Uterus (tissue), 4 donors: ENCODE results near the gene FBXW8. TPM values are rescaled to one million over a fixed set of nuclear protein-coding genes. Genes with fewer than 3 reads are reported as not detected.

Source experiments
- DNase-seq, 2 donors: peaks; one replicate each; pipeline ENCODE4 v3.0.0-alpha.2; 2019 to 2020
- H3K27ac ChIP-seq, 2 donors: fragments of 200-600 bp; sonication (generic); 1 replicate in 1 of 2; 2 replicates in 1 of 2; pipeline ENCODE4 v1.5.1; 2016 to 2018
- H3K27me3 ChIP-seq, 2 donors: fragments of 200-600 bp; sonication (generic); one replicate each; pipeline ENCODE4 v1.5.1; 2018 to 2019; ENCODE audit warnings: control low read depth in 1 of 2
- H3K36me3 ChIP-seq, 2 donors: fragments of 200-600 bp; sonication (generic); one replicate each; pipeline ENCODE4 v1.5.1; 2019; ENCODE audit warnings: control low read depth in 1 of 2
- H3K4me1 ChIP-seq, 2 donors: fragments of 200-600 bp; sonication (generic); one replicate each; pipeline ENCODE4 v1.5.1; 2018 to 2019; ENCODE audit warnings: control low read depth in 1 of 2
- H3K4me3 ChIP-seq, 2 donors: fragments of 200-600 bp; sonication (generic); 1 replicate in 1 of 2; 2 replicates in 1 of 2; pipeline ENCODE4 v1.5.1; 2018 to 2019; ENCODE audit warnings: mild to moderate bottlenecking in 1 of 2
- H3K9me3 ChIP-seq, 2 donors: fragments of 200-600 bp; sonication (generic); one replicate each; pipeline ENCODE4 v1.5.1; 2019; ENCODE audit warnings: control low read depth in 1 of 2
- POLR2A ChIP-seq, 2 donors: fragments of 450-650 bp; IDR thresholded peaks; one replicate each; pipeline ENCODE4 v1.6.1; 2016; ENCODE audit warnings: antibody characterized with exemption in 2 of 2, mild to moderate bottlenecking in 1 of 2, moderate library complexity in 1 of 2
- intact Hi-C: fragments of 100-400 bp; cut with DNase I; formaldehyde crosslinking; loops from one replicate; pipeline ENCODE4 v1.15.1; 2023; ENCODE audit warnings: low total_unique reads
- total RNA-seq, 4 donors: library from RNA; depleted of rRNA in 3 of 4; stranded (reverse); fragments of >200 nt in 3 of 4; gene quantifications; one replicate each; pipeline versions ENCODE4 v1.1.0 to v1.2.4, GENCODE V29; 2014 to 2023
- TF ChIP-seq, protein P1 (sequence below), 4 experiments: fragments of 200-600 bp in 2 of 4; fragments of 450-650 bp in 2 of 4; sonication (generic) in 2 of 4; IDR thresholded peaks; one replicate each; pipeline ENCODE4 v1.5.1; 2016 to 2019; ENCODE audit warnings: antibody characterized with exemption in 4 of 4, mild to moderate bottlenecking in 2 of 4, moderate library complexity in 1 of 4
- donor health status: DM: yes; HTN: yes; CAD: no.

FBXW8 gene
- total RNA-seq, 4 donors from 2014 or later = 5.9 to 28.0 (median 15.3) TPM

DNA sequence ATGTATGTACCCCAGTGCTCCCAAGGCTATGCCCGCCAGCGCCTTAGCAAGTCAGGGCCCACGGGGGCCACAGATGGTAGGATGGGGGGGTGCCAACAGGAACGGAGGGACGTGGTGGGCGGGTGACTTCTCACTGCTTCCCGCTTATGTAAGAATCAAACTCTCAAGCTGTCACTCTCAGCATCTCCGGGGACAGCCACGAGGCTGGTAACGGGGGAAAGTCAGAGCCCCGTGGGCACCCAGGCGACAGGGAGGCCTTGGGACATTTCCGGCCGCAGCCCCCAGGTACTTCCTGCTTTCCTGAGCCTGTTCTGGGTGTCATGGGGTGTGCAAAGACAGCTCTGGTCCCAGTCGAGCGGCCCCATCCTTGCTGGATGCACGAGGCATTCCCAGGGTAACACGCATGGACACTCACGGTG is 129.2 kb downstream of the FBXW8 start:
- no peaks in the 10 kb centered on the region for H3K36me3 ChIP-seq
- no peaks in the 10 kb centered on the region for H3K27me3 ChIP-seq
- intact Hi-C loops = no loop called here

DNA sequence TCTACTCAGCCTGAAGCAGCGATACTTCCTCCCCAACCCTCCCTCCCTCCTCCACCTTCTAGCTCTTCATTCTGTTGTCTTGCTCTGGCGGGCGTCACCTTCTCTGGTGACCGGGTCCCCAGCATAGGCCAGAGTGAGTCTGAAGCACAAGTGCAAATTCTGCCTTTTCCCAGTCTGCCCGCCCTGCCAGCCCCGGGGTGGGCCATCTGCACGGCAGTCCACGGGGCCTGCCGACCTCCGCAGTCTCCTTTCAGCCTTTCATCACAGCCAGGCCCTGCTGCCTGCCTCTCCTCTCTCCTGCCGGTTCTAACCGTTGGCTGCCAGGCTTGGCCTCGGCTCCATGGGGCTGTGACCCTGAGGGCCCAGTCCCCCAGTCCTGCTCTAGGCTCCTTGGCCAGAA is 129.7 kb downstream of the FBXW8 start:
- no peak for TF ChIP-seq POLR2A (IDR thresholded peaks at IDR 0.05)
- TF ChIP-seq, protein P1, sequence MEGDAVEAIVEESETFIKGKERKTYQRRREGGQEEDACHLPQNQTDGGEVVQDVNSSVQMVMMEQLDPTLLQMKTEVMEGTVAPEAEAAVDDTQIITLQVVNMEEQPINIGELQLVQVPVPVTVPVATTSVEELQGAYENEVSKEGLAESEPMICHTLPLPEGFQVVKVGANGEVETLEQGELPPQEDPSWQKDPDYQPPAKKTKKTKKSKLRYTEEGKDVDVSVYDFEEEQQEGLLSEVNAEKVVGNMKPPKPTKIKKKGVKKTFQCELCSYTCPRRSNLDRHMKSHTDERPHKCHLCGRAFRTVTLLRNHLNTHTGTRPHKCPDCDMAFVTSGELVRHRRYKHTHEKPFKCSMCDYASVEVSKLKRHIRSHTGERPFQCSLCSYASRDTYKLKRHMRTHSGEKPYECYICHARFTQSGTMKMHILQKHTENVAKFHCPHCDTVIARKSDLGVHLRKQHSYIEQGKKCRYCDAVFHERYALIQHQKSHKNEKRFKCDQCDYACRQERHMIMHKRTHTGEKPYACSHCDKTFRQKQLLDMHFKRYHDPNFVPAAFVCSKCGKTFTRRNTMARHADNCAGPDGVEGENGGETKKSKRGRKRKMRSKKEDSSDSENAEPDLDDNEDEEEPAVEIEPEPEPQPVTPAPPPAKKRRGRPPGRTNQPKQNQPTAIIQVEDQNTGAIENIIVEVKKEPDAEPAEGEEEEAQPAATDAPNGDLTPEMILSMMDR (IDR thresholded peaks at IDR 0.05) = no peak
- no peak for DNase-seq
- Histone ChIP-seq H3K27ac (no peak overlapping the region), H3K27me3 (no peaks in the 10 kb centered on the region), H3K4me1 (no peaks in the 10 kb centered on the region), H3K9me3 (no peaks in the 10 kb centered on the region), H3K4me3 (no peak overlapping the region), H3K36me3 (no peaks in the 10 kb centered on the region)
- intact Hi-C loops = no loop called here

More for the DNA sequence above, 129.2 kb downstream of the FBXW8 start:
- no peaks in the 10 kb centered on the region for H3K4me1 ChIP-seq
- H3K4me3 ChIP-seq = no peak overlapping the region
- H3K9me3 ChIP-seq = no peaks in the 10 kb centered on the region
- no peak for DNase-seq
- no peak overlapping the region for H3K27ac ChIP-seq
- TF ChIP-seq, protein P1 (IDR thresholded peaks at IDR 0.05) = no peak
- TF ChIP-seq POLR2A (IDR thresholded peaks at IDR 0.05) = no peak

DNA sequence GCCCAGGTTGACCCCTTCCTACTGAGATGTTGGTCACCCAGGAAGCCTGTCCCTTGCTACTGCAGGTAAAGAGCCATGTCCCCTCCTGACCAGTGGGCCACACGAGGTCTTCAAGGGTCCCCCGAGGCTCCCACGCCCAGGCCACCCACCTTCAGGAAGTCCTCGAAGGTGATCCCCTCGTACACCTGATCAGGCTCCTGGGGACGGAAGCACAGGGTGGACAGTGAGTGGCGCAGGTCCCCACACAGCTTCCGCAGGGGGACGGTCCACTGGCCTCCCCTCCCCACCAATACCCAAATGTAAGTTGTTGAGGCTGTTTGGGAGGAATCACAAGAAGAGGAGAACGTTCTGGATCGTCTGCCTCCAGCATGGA is 131.0 kb downstream of the FBXW8 start:
- H3K27me3 ChIP-seq = no peaks in the 10 kb centered on the region

DNA sequence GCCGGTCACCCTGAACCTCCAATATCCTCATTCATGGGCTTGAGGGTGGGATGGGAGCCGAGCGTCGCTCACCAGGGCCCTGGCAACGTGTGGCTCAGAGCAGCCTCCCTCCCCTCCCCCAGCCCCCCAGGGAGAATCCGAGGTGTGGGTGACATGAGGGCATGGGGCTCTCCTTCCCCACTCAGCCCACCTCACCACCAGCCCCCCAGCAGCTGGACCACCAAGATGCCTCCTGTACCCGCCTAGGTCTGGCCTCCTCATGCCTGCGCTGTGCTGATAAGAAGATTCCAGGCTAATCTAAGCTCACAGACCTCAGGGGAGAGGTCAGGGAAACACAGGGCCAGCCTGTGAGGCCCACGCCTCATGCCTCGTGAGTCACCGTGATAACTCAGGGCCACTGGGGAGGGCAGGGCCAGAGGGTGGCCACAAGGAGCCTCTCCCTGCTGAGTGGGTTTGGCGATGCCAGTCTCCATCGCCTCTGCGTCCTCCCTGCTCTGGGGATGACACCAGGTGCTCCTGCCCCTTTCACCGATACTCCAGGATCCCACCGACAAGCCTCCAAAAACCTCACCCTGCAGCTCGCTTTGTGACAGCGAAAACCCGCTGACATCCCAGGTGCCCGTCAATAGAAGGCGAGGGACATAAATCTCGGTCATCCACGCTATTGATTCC is 131.6 kb downstream of the FBXW8 start:
- Histone ChIP-seq H3K9me3 (no peaks in the 10 kb centered on the region), H3K4me3 (no peak overlapping the region), H3K27me3 (no peaks in the 10 kb centered on the region), H3K27ac (no peak overlapping the region), H3K36me3 (no peaks in the 10 kb centered on the region), H3K4me1 (no peaks in the 10 kb centered on the region)
- no peak for DNase-seq
- intact Hi-C loops = no loop called here
- TF ChIP-seq POLR2A (IDR thresholded peaks at IDR 0.05) = no peak
- TF ChIP-seq, protein P1 (IDR thresholded peaks at IDR 0.05) = no peak

More for the DNA sequence above, 131.0 kb downstream of the FBXW8 start:
- Histone ChIP-seq H3K9me3 (no peaks in the 10 kb centered on the region), H3K27ac (no peak overlapping the region), H3K4me3 (no peak overlapping the region), H3K4me1 (no peaks in the 10 kb centered on the region), H3K36me3 (no peaks in the 10 kb centered on the region)
- no peak for DNase-seq
- TF ChIP-seq, protein P1 (IDR thresholded peaks at IDR 0.05) = no peak
- no peak for TF ChIP-seq POLR2A (IDR thresholded peaks at IDR 0.05)
- intact Hi-C loops = no loop called here

DNA sequence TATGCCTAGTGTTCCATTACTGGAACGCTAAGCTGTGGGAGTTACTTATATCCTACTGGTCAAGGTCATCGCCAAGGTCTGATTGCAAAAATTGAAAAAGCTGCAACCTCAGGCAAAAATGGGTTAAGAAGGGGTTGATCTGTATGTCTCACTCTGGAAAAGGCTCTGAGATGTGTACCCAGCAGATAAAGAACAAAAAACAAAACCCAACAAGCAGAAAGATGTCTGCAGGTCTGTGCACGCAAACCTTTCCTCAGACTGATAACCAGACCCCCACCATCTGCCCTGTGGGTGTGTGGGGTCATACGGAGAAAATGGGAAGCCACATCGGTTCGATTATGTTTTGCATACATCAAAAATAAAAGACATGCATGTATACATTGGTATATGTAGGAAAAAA is 132.1 kb downstream of the FBXW8 start:
- Histone ChIP-seq H3K36me3 (no peaks in the 10 kb centered on the region), H3K4me3 (no peak overlapping the region), H3K27ac (no peak overlapping the region), H3K4me1 (no peaks in the 10 kb centered on the region), H3K27me3 (no peaks in the 10 kb centered on the region), H3K9me3 (no peaks in the 10 kb centered on the region)
- intact Hi-C loops = no loop called here
- TF ChIP-seq, protein P1 (IDR thresholded peaks at IDR 0.05) = no peak
- no peak for TF ChIP-seq POLR2A (IDR thresholded peaks at IDR 0.05)
- no peak for DNase-seq
